ENCODE measurements around the gene RABL6. TPM values are rescaled to one million over a fixed set of nuclear protein-coding genes. Genes with fewer than 3 reads are reported as not detected.
"Not testable (repeated sequence)": the region's sequence is repeated elsewhere in the genome, so short reads cannot be mapped to it uniquely, and the experiment has no call there.

Gene RABL6
- total RNA-seq, 1 experiment from 2014 or later, result 23.6 TPM

DNA sequence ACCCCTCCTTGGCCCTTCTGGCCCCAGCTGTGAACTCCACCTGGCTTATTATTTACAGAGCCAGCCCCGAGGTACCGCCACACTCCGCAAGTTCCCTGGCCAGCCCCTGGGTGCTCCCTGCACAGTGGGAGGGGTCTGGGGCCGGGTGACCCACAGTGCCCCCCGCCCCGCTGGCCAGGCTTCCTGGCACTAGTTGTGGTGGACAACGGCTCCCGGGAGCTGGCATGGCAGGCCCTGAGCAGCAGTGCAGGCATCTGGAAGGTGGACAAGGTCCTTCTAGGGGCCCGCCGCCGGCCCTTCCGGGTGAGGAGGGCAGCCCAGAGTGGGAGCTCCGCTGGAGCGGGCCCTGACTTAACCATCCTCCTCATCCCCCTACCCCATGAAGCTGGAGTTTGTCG lies 48.3 kb downstream of the RABL6 start:
- DNase-seq (ENCODE audit: low spot score), result no peak

DNA sequence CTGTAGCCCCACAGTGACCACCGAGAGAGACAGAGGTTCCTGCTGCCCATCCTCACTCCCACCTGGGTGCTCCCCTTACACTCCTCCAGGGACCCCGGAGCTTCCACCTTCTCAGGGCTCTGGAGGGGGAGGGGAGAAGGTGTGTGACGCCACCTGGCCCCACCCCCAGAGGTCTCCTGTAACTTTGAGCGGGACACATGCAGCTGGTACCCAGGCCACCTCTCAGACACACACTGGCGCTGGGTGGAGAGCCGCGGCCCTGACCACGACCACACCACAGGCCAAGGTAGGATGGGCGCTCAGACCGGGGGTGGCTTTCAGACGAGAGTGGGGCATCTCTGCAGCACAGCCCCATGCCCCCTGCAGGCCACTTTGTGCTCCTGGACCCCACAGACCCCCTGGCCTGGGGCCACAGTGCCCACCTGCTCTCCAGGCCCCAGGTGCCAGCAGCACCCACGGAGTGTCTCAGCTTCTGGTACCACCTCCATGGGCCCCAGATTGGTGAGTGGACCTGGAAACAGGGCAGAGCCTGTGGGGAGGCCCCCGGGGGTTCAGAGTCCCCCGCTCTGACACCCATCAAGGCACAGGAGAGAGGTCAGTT lies 48.9 kb downstream of the RABL6 start:
- DNase-seq (ENCODE audit: low spot score), result no peak

DNA sequence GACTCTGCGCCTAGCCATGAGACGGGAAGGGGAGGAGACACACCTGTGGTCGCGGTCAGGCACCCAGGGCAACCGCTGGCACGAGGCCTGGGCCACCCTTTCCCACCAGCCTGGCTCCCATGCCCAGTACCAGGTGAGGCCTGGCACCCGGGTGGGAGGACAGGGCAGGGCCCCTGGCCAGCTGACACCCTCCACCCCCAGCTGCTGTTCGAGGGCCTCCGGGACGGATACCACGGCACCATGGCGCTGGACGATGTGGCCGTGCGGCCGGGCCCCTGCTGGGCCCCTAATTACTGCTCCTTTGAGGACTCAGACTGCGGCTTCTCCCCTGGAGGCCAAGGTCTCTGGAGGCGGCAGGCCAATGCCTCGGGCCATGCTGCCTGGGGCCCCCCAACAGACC lies 49.4 kb downstream of the RABL6 start:
- DNase-seq (ENCODE audit: low spot score), result no peak

DNA sequence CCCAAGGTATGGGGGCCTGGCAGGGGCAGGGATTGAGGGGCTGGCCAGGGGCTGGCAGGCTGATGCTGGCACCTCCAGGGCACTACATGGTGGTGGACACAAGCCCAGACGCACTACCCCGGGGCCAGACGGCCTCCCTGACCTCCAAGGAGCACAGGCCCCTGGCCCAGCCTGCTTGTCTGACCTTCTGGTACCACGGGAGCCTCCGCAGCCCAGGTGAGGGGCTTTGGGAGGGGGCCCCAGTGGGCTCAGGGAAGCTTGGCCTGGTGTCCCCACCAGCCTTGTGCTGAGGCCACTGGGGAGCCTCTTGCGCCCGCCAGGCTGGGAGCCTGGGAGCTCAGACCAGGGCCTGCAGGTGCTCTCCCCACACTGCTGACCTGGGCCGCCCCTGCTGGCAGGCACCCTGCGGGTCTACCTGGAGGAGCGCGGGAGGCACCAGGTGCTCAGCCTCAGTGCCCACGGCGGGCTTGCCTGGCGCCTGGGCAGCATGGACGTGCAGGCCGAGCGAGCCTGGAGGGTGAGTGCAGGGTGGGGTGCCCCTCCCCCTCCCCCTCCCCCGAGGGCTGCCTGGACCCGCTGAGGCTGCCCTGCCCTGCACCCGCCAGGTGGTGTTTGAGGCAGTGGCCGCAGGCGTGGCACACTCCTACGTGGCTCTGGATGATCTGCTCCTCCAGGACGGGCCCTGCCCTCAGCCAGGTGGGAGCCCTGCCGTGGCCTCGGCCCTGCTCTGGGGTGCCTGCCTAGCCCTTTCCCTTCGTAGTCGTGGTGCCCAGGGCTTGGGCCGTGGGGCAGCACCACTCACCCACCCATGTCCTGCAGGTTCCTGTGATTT lies 50.0 kb downstream of the RABL6 start:
- no peak for DNase-seq (ENCODE audit: low spot score)

DNA sequence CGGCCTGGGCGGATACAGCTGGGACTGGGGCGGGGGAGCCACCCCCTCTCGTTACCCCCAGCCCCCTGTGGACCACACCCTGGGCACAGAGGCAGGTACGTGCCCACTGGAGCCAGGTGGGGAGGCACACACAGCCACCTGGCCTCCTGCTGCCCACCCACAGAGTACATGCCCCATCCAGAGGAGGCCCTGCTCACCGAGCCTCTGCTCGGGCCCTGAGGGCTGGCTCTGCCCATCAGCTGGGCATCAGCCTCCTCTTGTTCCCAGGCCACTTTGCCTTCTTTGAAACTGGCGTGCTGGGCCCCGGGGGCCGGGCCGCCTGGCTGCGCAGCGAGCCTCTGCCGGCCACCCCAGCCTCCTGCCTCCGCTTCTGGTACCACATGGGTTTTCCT lies 50.7 kb downstream of the RABL6 start:
- no peak for DNase-seq (ENCODE audit: low spot score)

DNA sequence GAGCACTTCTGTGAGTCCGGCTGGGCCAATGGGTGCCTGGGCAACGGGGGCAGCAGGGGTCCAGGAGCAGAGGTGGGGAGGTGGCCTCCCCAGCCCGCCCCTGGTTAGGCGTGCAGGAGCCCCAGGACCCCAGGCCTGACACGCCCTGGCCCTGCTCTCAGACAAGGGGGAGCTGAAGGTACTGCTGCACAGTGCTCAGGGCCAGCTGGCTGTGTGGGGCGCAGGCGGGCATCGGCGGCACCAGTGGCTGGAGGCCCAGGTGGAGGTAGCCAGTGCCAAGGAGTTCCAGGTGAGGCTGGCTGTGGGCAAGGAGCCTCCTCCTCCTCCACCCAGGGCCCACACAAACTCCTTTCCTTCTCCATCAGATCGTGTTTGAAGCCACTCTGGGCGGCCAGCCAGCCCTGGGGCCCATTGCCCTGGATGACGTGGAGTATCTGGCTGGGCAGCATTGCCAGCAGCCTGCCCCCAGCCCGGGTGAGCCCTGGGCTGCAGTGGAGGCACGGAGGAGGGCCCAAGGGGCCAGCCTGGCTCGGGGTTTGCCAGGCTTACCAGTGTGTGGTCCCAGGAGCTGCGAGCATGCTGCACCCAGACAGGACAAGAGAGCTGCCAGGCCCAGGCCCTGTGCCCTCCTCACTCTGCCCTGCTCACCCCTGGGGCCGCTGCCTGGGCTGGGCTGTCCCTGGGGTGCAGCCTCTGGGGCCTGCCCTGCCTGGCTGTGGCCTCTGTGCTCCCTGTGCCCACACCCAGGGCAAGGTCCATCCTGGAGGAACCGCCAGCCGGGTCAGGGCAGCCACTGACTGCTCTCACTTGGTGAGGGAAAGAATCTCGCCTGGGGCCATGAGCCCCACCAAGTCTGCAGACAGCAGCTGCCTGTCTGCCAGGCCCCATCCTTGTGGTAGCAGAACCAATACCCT lies 51.4 kb downstream of the RABL6 start:
- DNase-seq (ENCODE audit: low spot score), result peak; percentile 55

GRCh38 chr9:136860529-136860928 lies 52.8 kb downstream of the RABL6 start:
- no peak for DNase-seq (ENCODE audit: low spot score)

GRCh38 chr9:136860933-136861873 lies 53.5 kb downstream of the RABL6 start:
- no peak for DNase-seq (ENCODE audit: low spot score)

DNA sequence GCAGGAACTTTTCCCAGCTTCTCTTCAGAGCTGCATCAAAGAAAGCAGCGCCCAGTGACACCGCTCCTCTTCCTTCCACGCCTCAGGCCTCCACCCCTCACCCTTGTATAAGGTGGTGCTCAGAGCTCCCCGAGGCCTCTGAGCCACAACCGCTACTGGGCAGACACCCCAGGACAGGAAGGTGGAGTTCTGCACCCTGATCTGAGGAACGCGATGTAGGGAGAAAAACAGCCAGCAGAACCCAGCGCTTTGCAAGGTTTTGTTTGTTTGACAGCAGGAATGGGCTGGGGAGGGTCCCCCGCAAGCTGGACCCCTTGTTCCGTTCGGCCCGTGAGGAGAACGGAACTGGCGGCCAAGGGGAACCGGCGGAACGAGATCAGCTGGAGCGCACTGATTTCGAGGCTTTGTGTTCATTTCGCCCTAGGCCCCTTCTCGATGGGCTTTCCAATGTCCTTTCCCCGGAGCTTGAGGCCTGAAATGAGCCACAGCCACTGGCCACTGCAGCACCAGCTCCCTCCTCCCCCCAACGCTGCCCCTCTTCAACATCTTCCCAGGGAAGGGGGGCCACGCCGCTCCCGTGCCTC lies 54.2 kb downstream of the RABL6 start:
- no peak for DNase-seq (ENCODE audit: low spot score)

DNA sequence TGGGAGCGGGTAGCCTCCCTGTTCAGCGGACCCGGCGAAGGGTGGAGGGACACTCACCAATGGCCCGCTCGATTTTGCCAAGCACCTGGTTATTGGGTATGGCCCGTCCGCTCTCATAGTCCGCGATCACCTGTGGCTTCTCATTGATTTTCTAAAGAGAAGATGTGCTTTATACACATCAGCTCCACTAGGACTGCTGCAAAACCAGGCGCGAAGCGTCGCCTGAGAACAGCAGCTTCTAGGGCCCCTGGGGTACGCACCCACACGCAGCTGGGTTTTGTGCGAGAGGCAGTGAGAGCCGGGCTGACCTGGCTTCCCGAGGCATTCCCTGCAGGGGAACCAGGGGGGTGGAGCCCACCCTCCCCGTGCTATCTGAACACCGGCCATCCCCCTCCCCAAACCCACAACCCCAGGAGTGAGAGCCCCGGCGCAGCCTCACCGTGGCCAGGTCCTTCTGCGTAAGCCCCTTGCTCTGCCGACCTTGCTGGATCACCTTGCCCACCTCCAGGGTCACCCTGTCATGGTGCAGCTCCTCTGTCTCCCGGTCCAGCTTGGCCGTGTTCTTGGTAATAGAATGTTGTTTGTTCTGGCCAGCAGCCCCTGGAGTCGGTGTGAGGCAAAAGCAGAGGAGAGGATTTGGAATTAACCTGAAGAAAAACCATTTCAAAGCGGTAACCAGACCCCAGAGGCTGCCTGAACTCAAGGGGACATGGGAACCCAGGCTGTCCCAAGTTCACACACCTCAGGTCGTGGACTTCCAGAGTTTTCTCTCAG lies 55.3 kb downstream of the RABL6 start:
- DNase-seq (ENCODE audit: low spot score), result no peak

DNA sequence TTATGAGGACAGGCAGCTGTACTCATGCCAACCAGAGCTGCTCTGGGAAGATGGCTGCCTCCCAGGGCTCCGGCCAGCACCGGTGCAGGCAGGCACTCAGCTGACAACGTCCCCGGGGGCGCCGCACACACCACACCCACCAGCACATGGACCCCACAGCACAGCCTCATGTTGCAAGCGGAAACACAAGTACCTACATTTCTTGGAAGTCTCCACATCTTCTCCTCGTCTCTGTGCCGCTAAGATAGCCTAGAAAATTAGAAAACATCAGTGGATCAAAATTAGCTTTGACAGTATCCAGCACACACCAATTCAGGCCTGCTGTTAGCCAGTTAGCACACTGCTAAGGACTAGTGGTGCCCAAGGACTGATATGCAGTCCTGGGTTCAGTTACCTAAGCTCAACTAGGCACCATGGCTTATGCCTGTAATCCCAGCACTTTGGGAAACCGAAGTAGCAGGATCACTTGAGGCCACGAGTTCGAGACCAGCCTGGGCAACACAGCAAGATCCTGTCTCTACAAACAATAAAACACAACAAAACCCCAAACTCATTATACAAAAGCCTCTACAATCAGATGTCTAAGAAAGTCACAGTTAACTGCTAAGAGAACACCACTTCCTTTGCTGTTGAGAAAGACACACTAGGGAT lies 56.0 kb downstream of the RABL6 start:
- no peak for DNase-seq (ENCODE audit: low spot score)

DNA sequence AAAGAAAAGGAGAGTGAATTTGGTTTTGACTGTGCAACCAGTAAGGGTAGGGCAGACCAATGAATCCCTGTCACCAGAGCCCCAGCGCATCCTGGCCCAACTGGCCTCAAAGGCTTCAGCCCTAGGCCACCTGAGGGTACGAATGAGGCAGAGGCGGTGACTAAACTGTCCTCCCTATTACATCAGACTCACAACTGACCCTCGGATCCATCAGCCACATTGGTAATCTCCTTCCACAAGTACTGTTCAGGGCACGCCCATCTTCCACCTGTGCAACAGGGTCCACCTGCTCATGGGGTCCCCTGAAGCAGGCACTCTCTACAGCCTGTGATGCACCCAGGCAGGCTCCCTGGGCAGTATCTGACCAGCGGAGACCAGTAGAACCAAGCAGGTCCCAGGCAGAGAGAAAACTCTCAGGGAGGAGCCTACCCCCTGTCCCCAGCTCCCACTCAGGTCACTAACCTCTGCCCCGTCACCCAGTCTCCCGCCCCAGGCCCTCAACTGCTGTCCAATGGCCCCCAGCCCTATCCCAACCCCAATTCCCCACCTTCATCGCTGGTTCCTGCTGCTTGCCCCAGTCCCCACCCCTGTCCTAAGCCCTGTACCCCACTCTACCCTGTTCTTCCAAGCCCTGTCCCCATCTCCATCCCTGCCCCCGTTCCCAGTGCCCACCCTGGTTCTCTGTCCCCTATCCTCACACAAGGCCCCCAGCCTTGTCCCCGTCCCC lies 57.5 kb downstream of the RABL6 start:
- DNase-seq (ENCODE audit: low spot score), result no peak

GRCh38 chr9:136865768-136866103 lies 58.0 kb downstream of the RABL6 start:
- DNase-seq (ENCODE audit: low spot score), result no peak

DNA sequence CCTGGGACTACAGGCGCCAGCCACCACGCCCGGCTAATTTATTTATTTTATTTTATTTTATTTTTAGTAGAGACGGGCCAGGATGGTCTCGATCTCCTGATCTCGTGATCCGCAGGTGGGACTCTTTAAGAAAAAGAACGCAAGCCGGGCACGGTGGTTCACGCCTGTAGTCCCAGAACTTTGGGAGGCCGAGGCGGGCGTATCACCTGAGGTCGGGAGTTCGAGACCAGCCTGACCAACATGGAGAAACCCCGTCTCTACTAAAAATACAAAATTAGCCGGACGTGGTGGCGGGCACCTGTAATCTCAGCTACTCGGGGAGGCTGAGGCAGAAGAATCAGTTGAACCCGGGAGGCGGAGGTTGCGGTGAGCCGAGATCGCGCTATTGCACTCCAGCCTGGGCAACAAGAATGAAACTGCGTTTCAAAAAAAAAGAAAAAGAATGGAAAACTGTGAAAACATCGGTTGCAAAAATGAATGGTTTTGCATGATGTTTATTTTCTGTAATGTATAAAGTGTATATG lies 59.2 kb downstream of the RABL6 start:
- DNase-seq (ENCODE audit: low spot score), result not testable (repeated sequence)

DNA sequence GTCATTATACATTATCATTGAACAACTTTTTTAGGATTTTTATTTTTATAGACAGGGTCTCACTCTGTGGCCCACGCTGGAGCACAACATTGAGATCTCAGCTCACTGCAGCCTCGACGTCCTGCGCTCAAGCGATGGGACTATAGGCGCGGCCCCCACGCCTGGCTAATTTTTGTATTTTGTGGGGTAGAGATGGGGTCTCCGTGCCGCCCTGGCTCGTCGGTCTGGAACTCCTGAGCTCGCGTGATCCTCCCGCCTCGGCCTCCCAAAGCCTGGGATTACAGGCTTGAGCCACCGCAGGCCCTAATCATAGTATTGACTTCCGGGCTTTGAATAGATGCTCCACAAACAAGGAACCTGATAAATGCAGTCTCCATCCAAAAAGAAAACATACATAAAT lies 59.7 kb downstream of the RABL6 start:
- DNase-seq (ENCODE audit: low spot score), result no peak

- DNase-seq (ENCODE audit: low spot score), result no peak
These were observed 60.2 kb downstream of the RABL6 start for GRCh38 chr9:136867917-136868316.

- DNase-seq (ENCODE audit: low spot score), result no peak
These were observed 60.9 kb downstream of the RABL6 start for GRCh38 chr9:136868644-136869043.

GRCh38 chr9:136869611-136870010 lies 61.9 kb downstream of the RABL6 start:
- DNase-seq (ENCODE audit: low spot score), result not testable (repeated sequence)

- no peak for DNase-seq (ENCODE audit: low spot score)
These were observed 67.4 kb downstream of the RABL6 start for GRCh38 chr9:136875155-136875554.
